HFFc6 (cell line): ENCODE data around the gene UBXN7. TPM values are rescaled to one million over a fixed set of nuclear protein-coding genes. Genes with fewer than 3 reads are reported as not detected.
A peak's percentile ranks its signal among the peaks of the same experiment; 100 is the strongest.
"Not testable (repeated sequence)": the region's sequence is repeated elsewhere in the genome, so short reads cannot be mapped to it uniquely, and the experiment has no call there.

Experiments
- DNase-seq: peaks from one replicate; pipeline ENCODE4 v3.0.0-alpha.2; 2018
- H3K27ac Mint-ChIP-seq: 2 replicates; pipeline ENCODE4 v1.8.0; 2020; ENCODE audit warnings: mild to moderate bottlenecking, mixed read lengths
- H3K27me3 Mint-ChIP-seq: 2 replicates; pipeline ENCODE4 v1.8.0; 2021; ENCODE audit warnings: mild to moderate bottlenecking, moderate library complexity, mixed read lengths; ENCODE audit not compliant: insufficient read depth
- H3K36me3 Mint-ChIP-seq: 2 replicates; pipeline ENCODE4 v1.8.0; 2021; ENCODE audit warnings: low read depth, mixed read lengths
- H3K4me1 Mint-ChIP-seq: 2 replicates; pipeline ENCODE4 v1.8.0; 2020; ENCODE audit warnings: low read depth, mixed read lengths
- H3K4me3 Mint-ChIP-seq: 2 replicates; pipeline ENCODE4 v1.8.0; 2020; ENCODE audit warnings: mild to moderate bottlenecking, moderate library complexity, mixed read lengths
- H3K9me3 Mint-ChIP-seq: 2 replicates; pipeline ENCODE4 v1.8.0; 2020; ENCODE audit warnings: mild to moderate bottlenecking, mixed read lengths
- CTCF ChIP-seq: fragments of 200-600 bp; sonication (generic); IDR thresholded peaks from 2 replicates; pipeline ENCODE4 v1.5.0; 2021; ENCODE audit warnings: antibody characterized with exemption, mild to moderate bottlenecking
- total RNA-seq, 6 experiments: library from RNA; stranded (reverse); fragmentation: NEBNext Ultra II Directional; extraction: Animal tissue kit (Norgen Biotek cat#: 25700); gene quantifications; 2 replicates in 1 of 6; 3 replicates in 5 of 6; pipeline ENCODE4 v1.2.3, GENCODE V29; 2021

The UBXN7 gene
- total RNA-seq, 6 experiments from 2014 or later: 57.8 to 67.0 (median 62.2) TPM

GRCh38 chr3:196463478-196463756 lies 31.2 kb upstream of the UBXN7 start:
- Mint-ChIP-seq H3K36me3 (peaks cover 9% of the 10 kb centered on the region; the same call in 1 of the 2 replicates), H3K4me1 (no peaks in the 10 kb centered on the region), H3K9me3 (no peaks in the 10 kb centered on the region), H3K4me3 (no peak overlapping the region), H3K27ac (no peak overlapping the region), H3K27me3 (no peaks in the 10 kb centered on the region; the same call in 1 of the 2 replicates)
- no peak for DNase-seq
- no peak for TF ChIP-seq CTCF

GRCh38 chr3:196462680-196463477 lies 30.7 kb upstream of the UBXN7 start:
- not testable (repeated sequence) for DNase-seq, H3K4me3 Mint-ChIP-seq, H3K36me3 Mint-ChIP-seq, H3K4me1 Mint-ChIP-seq, H3K9me3 Mint-ChIP-seq, H3K27me3 Mint-ChIP-seq, H3K27ac Mint-ChIP-seq

GRCh38 chr3:196458063-196458462 lies 25.8 kb upstream of the UBXN7 start:
- Mint-ChIP-seq H3K27me3 (no peaks in the 10 kb centered on the region; the same call in 1 of the 2 replicates), H3K27ac (no peak overlapping the region), H3K4me1 (peaks cover 5% of the 10 kb centered on the region; the same call in 1 of the 2 replicates), H3K4me3 (no peak overlapping the region), H3K36me3 (no peaks in the 10 kb centered on the region), H3K9me3 (no peaks in the 10 kb centered on the region)
- no peak for TF ChIP-seq CTCF
- no peak for DNase-seq

GRCh38 chr3:196457470-196457869 lies 25.2 kb upstream of the UBXN7 start:
- not testable (repeated sequence) for H3K36me3 Mint-ChIP-seq, H3K27ac Mint-ChIP-seq, H3K9me3 Mint-ChIP-seq, H3K4me3 Mint-ChIP-seq, H3K4me1 Mint-ChIP-seq, DNase-seq, H3K27me3 Mint-ChIP-seq
- peak; percentile 10; the same call in 1 of the 2 replicates for TF ChIP-seq CTCF

GRCh38 chr3:196454935-196455334 lies 22.7 kb upstream of the UBXN7 start:
- H3K27me3 Mint-ChIP-seq: no peaks in the 10 kb centered on the region; the same call in 1 of the 2 replicates
- no peaks in the 10 kb centered on the region for H3K36me3 Mint-ChIP-seq
- H3K9me3 Mint-ChIP-seq: no peaks in the 10 kb centered on the region
- no peak overlapping the region for H3K4me3 Mint-ChIP-seq
- no peak overlapping the region for H3K27ac Mint-ChIP-seq
- H3K4me1 Mint-ChIP-seq: peaks cover 5% of the 10 kb centered on the region; the same call in 1 of the 2 replicates
- peak; percentile 15 for DNase-seq
- TF ChIP-seq CTCF: no peak

GRCh38 chr3:196445391-196445790 lies 13.2 kb upstream of the UBXN7 start:
- H3K4me1 Mint-ChIP-seq: peaks cover 23% of the 10 kb centered on the region
- not testable (repeated sequence) for H3K4me3 Mint-ChIP-seq, H3K27ac Mint-ChIP-seq, H3K27me3 Mint-ChIP-seq, H3K36me3 Mint-ChIP-seq, DNase-seq, H3K9me3 Mint-ChIP-seq
- peak; percentile 46 for TF ChIP-seq CTCF
